Smooth muscle cell of the coronary artery (primary cell): ENCODE results near the gene CFAP91. TPM values are rescaled to one million over a fixed set of nuclear protein-coding genes. Genes with fewer than 3 reads are reported as not detected.

ENCODE experiments used
- total RNA-seq: library from RNA; depleted of rRNA; stranded (reverse); fragments of >200 nt; gene quantifications from 2 replicates; pipeline ENCODE4 v1.2.3, GENCODE V29; 2014; ENCODE audit warnings: low replicate concordance

Gene CFAP91
- under 0.01 and 0.53 TPM in 2 replicates for total RNA-seq

DNA sequence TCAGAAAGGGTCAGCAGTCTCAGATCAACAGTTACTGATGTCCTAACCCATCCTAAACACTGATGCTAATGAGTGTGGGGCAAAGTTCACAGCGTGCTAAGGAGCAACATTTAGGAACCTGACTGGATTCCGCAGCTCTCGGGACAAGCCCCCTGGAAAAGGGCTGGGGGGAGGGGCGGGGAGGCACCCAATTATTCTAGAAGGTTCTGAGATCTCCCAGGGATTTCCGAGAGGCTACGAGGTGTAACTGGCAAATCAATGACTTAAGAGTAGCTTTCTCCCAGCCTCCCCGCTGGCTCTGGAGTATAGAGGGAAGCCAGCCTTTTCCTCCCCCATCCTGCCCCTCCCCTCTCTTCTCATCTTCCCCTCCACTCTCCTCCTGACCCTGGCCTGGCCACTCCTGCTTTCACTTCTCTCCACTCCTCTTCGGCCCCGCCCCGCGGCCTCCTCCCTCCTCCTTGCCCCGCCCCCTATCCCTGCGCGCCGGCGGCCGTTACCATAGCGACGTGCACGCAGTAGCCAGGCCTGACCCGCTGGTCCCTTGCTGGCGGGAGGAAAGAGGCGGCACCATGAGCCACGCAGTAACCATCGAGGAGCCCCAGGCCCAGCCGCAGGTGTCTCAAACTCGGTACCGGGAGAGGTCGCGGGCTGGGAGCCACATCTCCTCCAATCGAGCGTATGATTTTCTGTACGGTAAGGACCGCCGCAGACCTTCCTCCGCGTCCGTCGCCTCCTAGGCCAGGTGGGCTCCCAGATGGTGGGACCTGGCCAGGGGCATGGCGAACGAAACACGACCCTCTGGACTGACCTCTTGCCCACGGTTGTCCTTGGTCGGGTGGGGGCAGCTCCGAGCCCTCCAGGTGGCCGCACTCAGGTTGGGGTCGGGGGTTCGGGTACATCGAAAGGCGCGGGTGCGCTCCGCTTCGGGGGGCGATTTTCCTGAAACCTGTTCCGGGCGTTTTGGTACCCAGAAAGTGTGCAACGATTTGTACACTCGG is at the start of gene CFAP91:
TSS of gene CFAP91 (plus strand) at position 493 of the 998 bp plus-strand sequence. CDS start at position 570, 77 bp downstream.

DNA sequence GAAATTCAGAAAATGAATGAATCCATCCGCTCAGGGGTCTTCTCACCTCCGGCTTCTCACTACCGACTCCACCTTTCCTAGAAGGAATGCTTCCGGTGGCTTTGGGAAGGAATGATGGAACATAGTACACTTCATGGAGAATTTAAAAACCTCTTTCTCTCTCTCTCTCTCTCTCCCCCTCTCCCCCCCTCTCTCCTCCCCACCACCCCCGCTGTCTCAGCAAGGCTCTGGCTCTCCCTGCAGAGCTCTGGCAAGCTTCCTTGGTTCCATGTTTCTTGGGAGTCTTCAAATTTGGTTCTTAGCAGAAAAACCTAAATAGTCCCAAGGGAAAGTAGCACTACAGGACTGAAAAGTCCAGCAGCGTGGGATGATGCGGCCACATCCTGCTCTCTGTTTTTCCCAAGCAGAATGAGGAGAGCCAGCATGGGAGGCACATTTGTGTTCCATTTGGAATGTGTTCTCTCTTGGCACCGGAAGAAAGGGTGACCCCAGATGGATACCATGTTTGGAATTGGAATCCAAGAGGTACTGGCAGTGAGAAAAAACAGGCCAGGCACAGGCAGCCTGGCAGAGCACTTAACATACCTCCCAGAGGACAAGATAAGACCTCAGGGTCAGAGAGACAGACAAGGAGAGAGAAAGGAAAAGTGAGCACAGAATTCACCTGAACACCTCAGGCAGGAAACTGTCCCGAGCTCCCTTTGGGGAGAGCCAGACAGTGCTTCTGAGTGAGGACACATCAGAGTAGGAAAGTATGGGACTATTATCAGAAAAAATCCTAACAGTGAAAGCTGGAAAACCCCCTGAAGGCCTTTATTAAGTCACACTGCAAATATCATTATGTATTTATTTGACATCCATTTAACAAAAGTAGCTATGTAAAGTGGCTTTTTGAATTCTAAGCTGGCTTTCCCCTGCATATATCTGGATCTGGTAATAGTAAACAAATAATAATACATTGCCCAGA is 42.1 kb upstream of the CFAP91 start, which contains the start of gene POPDC2:
TSS of gene POPDC2 (minus strand) at position 116 of the 967 bp plus-strand sequence. CDS start 166 bp downstream, outside the sequence.

DNA sequence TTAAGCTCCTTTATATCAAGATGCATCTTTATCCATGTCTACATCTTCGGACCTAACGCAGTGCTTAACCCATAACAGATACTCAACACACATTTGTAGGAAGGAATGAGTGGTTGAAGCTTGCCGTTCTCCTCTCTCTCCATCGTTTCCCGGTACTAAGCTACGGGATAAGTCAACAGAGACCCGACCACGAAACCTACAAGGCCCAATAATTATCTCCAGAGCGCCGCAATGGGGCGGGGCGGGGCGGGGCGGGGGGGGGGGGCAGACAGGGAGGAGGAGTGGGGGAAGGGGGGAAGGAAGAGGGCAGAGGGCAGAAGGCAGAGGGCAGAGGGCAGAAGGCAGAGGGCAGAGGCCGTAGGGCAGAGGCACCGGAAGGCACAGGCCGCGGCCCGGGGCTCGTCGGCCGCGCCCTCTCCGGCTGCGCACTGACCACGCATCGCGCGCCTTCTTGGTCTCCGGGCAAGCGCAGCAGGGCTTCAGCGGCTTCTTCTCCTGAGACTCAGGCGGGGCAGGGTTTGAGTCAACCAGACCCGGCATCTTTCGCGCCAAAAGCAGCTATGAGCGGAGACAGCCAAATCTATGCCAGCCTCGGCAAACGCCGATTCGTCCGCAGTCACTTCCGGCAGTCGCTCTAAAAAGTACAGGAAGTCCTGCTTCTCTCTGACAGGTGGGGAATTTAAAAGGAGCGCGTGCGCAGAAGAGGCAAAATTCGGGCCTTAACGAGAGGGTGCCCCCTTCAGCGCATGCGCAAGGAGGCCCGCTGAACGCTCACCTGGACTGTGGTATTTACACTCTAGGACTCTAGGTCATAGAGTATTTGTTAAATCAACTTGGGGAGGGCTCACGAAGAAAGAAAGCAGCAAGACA is 25.8 kb upstream of the CFAP91 start, which contains the start of gene COX17:
TSS of gene COX17 (minus strand) at position 636 of the 870 bp plus-strand sequence. CDS start at position 540, 96 bp downstream.

Other genes starting within 250 kb of the CFAP91 start
- 42.6 and 57.3 TPM in 2 replicates for gene TMEM39A, start 239.4 kb upstream of the CFAP91 start, total RNA-seq
- gene POGLUT1, start 234.1 kb upstream of the CFAP91 start, total RNA-seq: 14.9 and 26.7 TPM in 2 replicates
- gene TIMMDC1, start 204.5 kb upstream of the CFAP91 start, total RNA-seq: 28.7 and 42.2 TPM in 2 replicates
- not detected in 2 replicates for gene CD80, start 143.4 kb upstream of the CFAP91 start, total RNA-seq
- gene ADPRH, start 123.5 kb upstream of the CFAP91 start, total RNA-seq: 0.70 and 2.2 TPM in 2 replicates
- 0.08 and 0.12 TPM in 2 replicates for gene PLA1A, start 105.1 kb upstream of the CFAP91 start, total RNA-seq
- 0.15 and 0.47 TPM in 2 replicates for gene POPDC2, start 42.4 kb upstream of the CFAP91 start, total RNA-seq
- gene COX17, start 25.6 kb upstream of the CFAP91 start, total RNA-seq: 12.2 and 32.3 TPM in 2 replicates
- 0.08 TPM in 1 of 2 replicates, not detected in the other for gene NR1I2, start 79.1 kb downstream of the CFAP91 start, total RNA-seq